ENCODE data around the gene PDK1.
"Not testable (repeated sequence)": the region's sequence is repeated elsewhere in the genome, so short reads cannot be mapped to it uniquely, and the experiment has no call there.

PDK1 gene

DNA sequence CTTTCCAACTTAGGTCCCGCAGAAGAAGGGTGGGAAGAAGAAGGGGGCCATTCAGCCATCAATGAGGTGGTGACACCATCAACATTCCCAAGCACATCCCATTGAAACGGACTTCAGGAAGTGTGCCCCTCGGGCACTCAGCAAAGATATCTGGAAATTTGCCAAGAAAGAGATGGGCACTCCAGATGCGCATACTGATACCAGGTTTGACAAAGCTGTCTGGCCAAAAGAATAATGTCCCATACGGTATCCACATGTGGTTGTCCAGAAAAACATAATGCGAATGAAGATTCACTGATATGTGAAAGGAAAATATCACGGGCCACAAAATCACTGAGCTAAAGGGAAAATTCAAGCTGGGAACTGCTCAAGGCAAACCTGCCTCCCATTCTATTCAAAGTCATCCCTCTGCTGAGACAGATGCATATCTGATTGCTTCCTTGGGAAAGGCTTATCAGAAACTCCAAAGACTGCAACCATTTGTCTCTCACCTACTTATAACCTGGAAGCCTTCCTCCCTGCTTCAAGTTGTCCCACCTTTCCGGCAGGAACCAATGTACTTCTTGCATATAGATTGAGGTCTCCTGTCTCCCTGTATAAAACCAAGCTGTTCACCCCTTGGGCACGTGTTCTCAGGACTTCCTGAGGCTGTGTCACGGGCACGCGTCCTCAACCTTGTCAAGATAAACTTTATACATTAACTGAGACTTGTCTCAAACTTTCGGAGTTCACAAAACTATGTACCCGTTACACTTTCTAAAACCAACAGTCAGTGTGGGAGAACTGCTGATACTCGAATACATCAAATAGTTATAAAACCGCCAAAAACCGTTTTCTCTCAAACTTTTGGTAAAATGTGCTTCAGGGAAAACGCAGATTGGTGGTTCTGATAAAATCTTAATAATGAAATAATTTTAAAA, 1.3 kb upstream of the PDK1 start:
- DNase-seq: peak in 1 of 2 experiments; percentile 8

DNA sequence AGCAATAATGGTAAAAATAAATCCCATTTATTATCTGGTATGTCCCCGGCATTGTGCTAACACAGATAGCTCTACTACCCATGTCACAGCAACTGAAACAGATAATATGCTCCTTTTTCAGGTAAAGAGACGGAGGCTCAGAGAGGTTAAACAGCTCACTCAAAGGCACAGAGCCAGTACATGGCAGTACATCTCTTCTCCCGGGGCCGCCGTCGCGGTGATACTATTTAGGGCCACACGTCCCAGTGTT, 693 bp upstream of the PDK1 start:
- no peak for DNase-seq

DNA sequence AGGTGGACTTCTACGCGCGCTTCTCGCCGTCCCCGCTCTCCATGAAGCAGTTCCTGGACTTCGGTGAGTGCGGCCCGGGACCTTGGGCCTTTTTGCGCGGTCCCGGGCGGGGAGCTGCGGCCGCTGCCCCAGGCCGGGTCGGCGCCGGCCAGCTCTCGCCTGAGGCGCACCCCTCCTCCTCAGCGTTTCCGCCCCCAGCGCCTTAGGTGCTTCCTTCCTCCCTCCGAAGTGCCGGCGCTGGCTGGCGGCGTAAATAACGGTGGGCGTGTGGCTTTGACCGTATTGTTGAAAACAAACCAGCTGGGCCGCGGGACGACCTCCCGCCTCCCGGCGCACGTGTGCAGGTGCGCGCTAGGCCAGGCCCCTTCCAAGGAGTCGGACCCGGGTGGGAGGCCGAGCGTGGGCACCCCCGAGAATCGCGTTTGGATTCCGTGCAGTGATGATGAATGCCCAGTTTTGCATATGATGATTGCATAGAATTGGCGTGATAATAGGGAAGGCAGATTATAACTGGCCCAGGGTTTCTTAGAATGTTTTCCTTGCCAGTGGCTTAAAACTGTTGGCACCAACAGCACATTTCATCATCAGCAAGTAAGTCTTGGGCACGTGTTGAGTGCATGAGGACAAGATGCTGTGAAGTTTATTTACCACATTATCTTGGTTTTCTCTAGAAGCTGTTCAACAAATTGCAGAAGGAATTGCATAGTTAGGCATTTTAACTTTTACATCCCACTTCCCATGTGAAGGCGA, 569 bp downstream of the PDK1 start:
- DNase-seq: peak; percentile 58 to 62

DNA sequence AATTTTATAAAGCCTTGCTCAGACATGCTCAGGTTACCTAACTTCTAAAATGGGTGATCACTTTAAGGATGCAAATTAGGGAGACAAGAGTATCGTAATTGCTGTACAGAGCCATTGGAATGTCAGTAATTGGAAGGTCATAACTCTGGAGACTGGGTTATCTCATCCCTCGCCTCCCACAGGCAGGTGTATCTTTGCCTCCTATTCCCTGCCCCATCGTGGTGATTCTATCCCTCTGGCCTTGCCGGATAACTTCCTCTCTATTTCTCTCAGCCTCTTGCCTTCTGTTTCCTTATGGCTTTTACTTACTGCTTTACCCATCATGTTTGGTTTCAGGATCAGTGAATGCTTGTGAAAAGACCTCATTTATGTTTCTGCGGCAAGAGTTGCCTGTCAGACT, 2.5 kb downstream of the PDK1 start:
- DNase-seq: no peak

DNA sequence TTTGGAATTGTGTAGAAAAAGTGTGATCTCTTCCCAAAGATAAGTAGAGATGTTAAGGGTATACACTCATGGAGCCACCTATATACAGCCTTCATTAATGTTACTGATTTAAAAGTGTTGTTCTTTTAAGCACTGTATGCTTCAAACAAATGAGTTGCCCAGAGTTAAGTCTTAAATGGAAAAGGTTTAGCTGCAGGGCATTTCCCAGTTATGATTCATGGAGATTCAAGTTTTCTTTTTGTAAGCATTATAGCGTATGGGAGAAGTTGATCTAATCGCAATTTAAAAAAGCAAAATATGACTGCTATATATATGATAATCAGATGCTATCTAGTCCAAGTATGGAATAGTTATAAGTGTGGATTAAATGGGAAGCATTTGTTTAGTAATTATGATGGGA, 4.8 kb downstream of the PDK1 start:
- no peak for DNase-seq

DNA sequence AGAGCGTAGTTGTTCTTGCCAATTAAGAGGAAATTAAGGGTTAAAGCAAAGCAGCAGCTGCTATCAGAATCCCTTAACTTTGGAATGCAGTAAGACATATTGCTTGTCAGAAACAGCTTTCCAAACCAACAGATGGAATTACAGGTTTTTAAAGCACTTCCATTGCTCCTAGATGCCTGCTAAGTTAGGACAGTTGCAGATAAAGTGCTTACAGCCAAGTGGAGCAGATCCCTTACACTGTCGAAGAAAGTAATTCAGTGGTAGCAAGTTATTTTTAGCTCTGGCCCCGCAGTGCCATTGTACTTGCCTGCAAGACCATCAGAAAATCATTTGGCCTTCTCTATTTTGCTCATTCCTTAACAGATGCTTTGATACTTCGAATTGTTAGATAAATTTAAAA, 5.4 kb downstream of the PDK1 start:
- DNase-seq: no peak

DNA sequence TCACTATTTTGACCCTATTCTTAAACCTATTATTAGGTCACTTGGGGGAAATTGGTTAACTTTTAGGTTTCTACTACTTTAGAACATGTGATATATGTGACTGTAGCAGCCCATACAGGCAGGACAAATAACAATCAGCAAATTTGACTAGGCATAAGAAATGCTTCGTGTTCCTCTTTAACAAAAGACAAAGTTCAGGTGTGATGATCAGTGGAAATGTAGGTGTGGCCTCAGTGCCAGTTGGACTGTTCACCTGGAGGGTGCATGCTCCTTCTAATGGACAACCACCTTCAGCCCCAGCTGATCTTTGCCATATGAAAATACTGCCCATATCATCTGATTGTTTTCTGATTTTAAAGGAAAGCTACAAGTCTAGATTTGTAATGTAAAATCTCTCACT, 6.4 kb downstream of the PDK1 start:
- no peak for DNase-seq

DNA sequence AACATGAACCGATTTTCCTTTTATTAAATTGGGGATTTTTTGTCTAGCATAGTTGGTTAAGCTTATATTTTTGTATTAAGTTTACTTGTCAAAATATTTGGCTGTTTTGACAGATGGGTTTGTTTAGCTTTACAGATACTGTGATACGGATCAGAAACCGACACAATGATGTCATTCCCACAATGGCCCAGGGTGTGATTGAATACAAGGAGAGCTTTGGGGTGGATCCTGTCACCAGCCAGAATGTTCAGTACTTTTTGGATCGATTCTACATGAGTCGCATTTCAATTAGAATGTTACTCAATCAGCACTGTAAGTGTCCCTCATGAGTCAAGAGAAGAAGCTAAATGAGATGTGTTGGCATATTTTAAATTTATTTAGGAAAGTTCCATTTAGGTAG, 8.5 kb downstream of the PDK1 start:
- DNase-seq: no peak

DNA sequence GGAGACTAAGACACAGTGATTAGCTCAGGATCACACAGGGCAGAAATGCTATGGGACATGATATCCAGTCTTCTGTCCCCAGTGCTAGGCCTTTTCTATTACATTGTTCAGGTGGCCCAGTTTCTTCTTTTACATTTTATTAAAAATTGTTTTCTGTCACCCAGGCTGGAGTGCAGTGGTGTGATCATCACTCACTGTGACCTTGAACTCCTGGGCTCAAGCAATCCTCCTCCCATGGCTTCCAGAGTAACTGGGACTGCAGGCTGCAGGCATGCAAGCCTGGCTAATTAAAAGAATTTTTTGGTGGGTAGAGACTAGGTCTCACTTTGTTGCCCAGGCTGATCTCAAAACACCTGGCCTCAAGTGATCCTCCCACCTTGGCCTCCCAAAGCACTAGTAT, 15.4 kb downstream of the PDK1 start:
- DNase-seq: no peak

DNA sequence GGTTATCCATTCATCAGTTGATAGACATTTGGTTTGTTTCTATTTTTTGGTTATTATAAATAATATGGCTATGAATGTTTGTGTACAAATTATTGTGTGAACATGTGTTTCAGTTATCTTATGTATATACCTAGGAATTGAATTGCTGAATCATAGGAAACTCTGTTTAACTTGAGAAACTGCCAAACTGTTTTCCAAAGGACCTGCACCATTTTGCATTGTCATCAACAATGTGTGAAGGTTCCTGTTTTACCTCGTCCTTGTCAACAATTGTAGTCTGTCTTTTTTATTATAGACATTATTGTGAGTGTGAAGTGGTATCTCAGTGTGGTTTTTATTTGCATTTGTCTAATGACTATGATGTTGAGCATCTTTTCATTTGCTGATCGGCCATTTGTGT, 17.1 kb downstream of the PDK1 start:
- DNase-seq: no peak

DNA sequence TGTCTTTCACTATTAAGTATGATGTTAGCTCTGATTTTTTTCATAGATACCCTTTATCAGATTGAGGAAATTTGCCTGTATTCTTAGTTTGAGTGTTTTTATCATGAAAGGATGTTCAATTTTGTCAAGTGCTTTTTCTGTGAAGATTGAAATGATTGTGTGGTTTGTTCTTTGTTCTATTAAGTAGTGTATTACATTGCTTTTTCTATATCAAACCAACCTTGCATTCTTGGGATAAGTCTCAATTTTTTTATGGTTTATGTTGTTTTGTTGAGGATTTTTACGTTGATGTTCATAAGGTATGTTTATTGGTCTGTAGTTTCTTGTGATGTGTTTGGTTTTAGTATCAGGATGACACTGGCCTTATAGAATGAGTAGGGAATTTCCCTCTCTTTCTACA, 19.1 kb downstream of the PDK1 start:
- no peak for DNase-seq

DNA sequence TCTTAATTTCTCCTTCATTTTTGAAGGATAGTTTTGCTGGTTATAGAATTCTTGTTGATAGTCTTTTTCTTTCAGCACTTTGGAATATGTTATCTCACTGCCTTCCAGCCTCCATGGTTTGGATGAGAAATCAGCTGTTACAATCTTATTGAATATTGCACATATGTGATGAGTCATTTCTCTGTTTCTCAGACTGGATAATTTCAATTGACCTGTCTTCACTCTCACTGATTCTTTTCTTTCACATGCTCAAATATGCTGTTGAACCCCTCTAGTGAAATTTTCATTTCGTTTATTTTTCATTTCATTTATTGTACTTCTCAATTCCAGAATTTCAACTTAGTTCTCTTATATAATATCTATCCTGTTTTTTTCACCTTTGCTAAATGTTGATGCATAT, 22.2 kb downstream of the PDK1 start:
- DNase-seq: no peak

DNA sequence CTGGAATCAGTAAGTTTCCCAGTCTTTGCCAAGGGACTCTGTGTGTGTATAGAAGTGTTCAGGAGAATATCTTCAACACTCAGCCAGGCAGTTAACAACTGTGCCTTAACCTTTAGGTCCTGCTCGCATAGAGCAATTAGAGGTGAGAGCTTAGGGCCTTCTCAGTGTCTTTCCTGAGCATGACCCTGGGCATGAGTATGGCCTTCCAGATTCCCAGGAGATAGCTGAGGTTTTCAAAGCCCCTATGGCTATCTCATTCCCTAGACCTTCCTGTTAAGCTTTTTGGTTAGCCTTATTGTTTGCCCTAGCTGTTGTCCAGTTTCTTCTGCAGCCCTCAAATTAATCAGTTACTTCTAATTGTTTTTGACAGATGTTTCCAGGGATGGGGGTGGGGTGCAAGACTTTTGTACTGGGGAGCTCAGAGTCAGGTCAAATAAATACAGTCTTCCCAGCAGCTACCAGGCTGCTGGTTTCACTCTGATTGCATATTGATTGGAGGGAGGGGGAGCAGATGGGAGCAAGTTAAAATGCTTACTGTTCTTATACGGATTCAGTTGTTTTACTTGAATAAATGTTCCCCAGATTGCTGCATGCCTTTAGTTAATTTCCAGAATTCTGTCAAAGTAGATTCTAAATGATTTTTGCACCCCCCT, 23.1 kb downstream of the PDK1 start:
- DNase-seq: no peak

DNA sequence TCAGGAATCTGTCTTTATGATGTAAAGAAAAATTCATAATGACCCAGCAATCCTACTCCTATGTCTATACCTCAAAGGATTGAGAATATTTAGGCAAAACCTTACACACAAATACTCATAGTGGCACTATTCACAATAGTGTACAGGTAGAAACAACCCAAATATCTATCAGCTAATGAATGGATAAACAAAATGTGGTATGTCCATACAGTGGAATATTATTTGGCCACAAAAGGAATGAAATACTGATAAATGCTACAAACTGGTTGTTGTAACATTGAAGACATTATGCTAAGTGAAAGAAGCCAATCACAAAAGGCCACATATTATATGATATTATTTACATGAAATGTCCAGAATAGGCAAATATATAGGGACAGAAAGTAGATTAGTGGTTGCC, 24.7 kb downstream of the PDK1 start:
- DNase-seq: no peak

DNA sequence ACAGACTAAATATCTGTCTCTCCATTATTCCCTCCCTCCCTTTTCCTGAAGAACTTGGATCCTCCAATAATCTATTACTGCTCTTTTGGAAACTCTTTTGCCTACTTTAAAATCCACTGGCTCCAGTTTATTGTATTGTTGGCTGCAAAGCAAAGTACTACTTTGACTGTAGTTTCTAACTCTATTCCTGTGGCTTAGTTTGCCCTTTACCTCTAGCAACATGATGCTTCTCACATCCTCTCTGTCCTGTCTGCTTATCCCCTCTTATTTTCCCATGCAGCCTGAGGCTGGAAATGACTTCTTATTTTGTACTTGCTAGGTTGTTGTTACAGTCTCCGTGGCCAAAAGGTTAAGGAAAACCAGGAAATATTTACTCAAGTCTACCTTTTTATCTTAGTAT, 26.8 kb downstream of the PDK1 start:
- DNase-seq: no peak

DNA sequence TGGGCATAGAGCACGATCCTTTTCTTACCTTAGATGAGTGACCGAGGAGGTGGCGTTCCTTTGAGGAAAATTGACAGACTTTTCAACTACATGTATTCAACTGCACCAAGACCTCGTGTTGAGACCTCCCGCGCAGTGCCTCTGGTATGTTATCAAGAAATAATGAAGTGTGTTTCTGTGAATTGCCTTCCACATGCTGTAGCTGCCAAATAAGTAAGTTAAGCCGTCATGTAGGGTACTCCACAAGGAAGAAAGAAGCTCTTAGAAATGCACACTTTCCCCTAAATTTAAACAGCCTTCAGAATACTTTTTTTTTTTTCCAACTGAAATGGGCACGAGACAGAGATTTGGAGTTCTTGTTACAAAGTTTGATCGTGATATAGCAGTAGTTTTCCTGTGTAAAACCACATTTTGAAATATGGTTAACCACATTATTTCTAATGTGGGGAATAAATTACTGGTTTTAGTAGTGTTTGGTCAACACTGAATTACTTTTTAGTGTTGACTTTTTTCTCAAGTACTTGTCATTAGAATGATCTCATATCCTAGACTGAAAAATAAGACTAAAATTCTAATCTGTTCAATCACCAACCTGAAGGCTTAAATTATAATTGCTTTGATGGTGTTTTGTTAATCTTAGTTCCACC, 30.5 kb downstream of the PDK1 start:
- DNase-seq: no peak

DNA sequence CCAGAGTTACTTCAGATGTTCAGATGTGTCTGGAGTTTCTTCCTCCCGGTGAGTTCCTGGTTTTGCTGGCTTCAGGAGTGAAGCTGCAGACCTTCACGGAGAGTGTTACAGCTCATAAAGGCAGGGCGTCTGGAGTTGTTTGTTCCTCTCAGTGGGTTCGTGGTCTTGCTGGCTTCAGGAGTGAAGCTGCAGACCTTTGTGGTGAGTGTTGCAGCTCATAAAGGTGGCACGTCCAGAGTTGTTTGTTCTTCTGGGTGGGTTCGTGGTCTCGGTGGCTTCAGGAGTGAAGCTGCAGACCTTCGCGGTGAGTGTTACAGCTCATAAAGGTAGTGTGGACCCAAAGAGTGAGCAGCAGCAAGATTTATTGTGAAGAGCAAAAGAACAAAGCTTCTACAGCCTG, 31.3 kb downstream of the PDK1 start:
- DNase-seq: not testable (repeated sequence)

DNA sequence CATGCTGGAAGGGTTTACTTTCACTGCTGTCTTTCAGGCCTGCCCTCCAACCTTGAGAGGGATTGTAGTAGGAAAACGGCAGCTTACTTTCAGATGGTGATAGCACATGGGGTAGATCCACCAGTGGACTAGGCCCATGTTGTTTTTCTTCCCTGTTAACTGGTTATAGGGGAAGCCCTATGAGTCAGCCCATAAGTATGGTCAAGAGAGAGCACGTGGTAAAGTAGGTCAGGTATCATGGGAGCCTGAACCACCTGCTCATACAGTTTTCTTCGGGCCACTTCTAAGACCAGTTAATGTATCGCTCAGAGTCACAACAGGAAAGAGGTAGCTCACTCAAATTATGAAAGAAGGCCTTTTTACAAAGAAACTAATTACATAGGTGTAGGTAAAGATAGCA, 33.0 kb downstream of the PDK1 start:
- DNase-seq: no peak

DNA sequence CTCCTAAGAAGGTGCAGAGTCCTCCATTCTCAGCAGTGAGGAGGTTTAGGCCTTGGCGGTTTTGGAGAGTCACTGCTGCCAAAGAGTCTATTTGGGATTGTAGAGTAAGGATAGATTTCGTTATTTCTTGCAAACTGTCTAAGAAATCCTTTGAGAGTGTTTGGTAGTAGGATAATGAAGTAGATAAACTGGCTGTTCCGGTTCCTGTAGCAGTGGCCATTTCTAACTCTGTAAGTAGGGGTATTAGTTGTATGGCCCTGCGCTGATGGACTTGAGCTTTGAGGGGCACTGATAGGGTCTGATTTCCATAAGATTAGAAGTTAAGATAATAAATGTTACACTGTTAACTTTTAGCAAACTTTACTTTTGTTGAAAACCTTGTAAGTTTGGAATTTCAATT, 35.5 kb downstream of the PDK1 start:
- DNase-seq: not testable (repeated sequence)

DNA sequence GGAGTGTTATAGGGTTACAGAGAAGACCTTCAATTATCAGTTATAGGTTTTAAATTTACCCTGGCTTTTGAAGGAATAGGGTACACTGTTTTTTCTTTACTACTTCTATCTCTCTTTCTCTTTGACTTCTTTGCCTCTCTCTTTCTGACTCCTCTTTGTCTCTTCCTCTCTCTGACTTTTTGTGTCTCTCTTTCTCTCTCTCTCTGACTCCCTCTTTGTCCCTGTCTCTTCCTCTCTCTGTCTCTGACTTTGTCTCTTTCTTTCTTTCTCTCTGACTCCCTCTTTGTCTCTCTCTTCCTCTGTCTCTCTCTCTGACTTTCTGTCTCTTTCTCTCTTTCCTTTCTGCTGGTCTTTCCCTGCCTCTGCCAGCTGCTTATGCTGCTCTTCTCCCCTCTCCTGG, 36.3 kb downstream of the PDK1 start:
- not testable (repeated sequence) for DNase-seq

DNA sequence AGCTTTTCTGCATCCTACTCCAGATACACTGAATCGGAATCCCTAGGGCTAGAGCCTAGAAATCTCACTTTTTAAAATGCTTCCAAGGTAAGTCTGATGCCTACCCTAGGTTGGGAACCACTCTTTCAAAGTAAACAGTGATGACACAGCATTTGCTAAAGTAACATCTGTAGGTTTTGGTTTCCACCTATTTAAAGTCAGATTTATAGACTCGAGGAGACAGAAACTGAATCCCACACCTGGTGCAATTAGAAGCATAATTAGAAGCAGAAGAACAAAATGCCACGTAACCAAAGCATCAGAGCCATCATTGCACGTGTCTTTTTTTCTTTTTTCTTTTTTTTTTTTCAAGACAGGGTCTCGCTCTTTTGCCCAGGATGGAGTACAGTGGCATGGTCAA, 40.9 kb downstream of the PDK1 start:
- DNase-seq: no peak

DNA sequence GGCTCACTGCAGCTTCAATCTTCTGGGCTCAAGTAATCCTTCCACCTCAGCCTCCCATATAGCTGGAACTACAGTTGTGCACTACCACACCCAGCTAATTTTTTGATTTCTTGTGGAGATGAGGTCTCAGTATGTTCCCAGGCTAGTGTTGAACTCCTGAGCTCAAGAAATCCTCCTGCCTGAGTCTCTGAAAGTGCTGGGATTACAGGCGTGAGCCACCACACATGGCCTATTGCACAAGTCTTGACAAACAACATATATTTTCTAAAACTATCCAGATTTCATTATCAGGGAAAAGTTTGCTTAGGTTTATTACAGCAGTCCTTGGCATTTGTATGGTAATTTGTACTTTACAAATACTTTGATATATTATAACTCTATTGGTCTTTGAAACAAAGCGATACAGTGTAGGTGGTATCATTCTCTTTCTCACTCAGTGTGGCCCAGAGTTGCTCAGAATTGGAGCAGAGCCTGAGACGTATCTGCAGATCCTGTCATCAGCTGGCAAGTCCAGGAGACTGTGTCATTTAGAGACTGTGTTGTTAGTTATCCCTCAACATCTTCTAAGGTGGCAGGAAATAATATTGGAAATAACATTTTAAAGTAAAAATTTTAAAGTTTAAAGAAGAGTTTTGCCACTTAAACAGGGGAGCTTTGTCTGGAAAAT, 41.4 kb downstream of the PDK1 start:
- DNase-seq: no peak

DNA sequence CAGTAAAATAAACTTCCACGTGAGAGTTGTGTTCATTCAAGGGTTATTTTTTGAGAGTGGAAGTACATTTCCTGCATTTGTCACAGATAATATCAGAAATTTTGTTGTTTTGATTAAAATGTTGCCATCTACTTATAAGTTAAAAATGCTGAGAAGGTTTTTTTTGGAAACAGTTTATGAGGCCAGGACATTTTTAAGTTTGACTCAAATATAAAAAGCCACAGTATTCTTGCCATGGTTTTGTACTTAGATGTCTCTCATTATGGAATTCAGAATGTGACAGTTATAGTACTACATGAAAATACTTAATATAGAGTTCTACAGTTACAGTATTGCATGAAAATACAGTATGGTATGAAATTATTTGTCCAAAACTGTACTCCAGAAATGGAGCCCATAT, 44.1 kb downstream of the PDK1 start:
- DNase-seq: no peak

All from stimulated activated CD4-positive, alpha-beta T cell treated with anti-CD3 and anti-CD28 coated beads, Interleukin-4, amount 100 ng/mL, for 4 hours (primary cell).